T-helper 2 cell (primary cell): ENCODE data around the gene MYO16.
A peak's percentile ranks its signal among the peaks of the same experiment; 100 is the strongest.

Experiments
- DNase-seq, 5 experiments: peaks; one replicate each; pipeline versions ENCODE4 v3.0.0 to v3.0.0-alpha.2; 2012 to 2022

The MYO16 gene

DNA sequence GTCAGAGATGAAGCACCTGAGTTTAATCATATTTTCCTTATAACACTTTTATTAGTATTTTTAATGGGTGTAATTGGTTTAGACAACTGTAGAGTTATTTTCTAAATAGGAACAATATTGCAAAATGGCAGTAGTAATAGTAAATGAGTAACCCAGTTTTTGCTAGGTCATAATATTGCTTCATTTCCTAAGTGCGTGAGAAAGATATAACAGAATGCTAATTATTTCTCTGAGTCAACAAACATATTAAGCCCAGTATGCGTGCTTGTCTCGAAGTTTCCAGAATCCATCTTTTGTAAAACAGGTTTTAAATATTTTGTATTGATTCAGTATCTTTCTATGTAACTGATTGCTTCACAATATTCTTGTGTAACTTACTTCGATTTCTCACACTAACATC is 315.3 kb downstream of the MYO16 start:
- no peak for DNase-seq

- no peak for DNase-seq
These were observed 318.2 kb downstream of the MYO16 start for GRCh38 chr13:108947551-108948030.

GRCh38 chr13:108948251-108948671 is 318.9 kb downstream of the MYO16 start:
- no peak for DNase-seq

- DNase-seq, result no peak
These were observed 321.1 kb downstream of the MYO16 start for GRCh38 chr13:108950333-108951010.

DNA sequence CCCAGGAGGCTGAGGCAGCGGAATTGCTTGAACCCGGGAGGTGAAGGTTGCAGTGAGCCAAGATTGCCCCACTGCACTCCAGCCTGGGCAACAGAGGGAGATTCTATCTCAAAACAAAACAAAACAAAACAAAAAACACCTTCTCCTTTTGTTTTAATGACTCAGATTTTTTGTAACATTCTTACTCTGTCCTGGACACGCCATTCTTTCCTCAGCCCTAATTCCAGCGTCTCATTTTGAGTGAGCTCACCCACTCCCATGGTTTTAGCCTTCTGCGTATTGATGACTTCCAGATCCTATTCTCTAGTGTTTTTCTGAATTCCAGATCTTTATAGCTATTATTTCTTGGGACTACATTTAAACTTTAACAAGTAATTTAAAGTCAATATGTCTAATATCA is 326.3 kb downstream of the MYO16 start:
- no peak for DNase-seq

- DNase-seq, result no peak
These were observed 328.1 kb downstream of the MYO16 start for GRCh38 chr13:108957369-108958012.

DNA sequence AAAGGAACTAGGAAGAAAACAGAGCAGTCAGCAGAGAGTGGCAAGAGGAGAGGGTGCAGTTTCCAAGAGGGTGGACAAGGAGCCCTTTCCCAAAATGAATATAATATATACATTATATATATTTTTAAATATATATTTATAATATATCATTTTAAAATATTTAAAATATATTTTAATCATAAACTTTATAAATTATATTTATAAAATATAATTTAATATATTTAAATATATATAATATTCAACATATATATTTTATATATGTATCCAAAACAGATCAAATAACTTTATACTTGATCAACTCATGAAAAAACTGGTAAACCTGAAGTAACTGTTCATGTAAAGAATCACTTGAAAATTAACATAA is 328.6 kb downstream of the MYO16 start:
- no peak for DNase-seq

DNA sequence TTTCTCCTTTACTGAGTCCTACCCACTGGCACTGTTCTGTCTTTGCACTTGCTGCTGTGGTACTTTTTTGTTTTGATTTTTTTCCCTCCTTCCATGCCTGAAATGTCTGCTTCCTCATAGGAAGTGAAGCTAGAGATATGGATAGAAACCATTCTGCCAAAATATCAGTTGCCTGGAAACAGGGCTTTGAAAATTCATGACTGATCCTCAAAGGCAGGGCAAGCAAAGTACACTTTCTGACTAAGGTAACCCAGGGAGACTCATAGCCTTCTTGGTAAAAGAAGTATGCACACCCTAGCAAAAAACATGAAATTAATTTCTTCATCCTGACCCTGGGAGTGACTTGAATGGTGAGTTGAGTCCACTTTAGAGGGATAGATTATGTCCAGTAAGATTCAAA is 329.8 kb downstream of the MYO16 start:
- no peak for DNase-seq

GRCh38 chr13:108960006-108960405 is 330.6 kb downstream of the MYO16 start:
- no peak for DNase-seq

- DNase-seq, result peak in 2 of 5 experiments; percentile 20 to 50
These were observed 332.2 kb downstream of the MYO16 start for GRCh38 chr13:108961542-108962125.

GRCh38 chr13:108962654-108963053 is 333.2 kb downstream of the MYO16 start:
- DNase-seq, result peak in 1 of 5 experiments; percentile 20

- no peak for DNase-seq
These were observed 333.9 kb downstream of the MYO16 start for GRCh38 chr13:108963276-108963810.

GRCh38 chr13:108963846-108964600 is 334.6 kb downstream of the MYO16 start:
- DNase-seq, result no peak

DNA sequence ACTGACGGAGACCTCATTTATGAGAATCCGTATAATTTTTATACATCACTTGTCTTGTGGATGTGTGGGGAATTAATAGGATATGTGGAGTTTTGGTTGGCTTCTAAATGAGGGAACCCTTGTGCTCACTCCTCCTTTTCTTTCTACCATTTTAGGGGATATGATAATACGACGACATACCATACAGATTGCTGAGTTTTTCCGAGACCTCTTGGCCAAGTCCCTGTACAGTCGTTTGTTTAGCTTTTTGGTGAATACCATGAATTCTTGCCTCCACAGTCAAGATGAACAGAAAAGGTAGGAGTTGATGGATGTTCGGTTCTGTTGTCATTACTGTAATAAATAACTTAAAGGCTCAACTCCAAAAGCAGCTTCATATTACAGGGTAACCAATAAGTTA is 335.2 kb downstream of the MYO16 start:
- DNase-seq, result no peak

DNA sequence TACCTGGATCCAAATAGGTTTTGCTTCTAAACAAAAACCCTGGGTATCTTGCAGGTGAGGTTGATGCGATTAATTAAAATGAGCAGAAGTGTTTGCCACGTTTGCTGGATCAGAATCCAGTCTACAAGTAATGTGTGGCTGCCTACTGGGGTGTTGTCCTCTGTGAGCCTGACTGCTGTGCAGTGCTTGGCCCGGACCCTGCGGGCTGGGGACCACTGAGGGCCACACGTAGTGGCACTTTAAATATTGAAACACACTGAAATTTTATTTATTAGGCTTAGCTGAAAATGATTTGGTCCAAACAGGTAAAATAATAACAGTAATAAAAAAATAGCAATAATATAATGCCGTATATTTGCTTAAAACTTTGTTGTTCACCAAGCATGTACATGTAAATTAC is 338.0 kb downstream of the MYO16 start:
- no peak for DNase-seq

GRCh38 chr13:108968566-108968965 is 339.2 kb downstream of the MYO16 start:
- no peak for DNase-seq

DNA sequence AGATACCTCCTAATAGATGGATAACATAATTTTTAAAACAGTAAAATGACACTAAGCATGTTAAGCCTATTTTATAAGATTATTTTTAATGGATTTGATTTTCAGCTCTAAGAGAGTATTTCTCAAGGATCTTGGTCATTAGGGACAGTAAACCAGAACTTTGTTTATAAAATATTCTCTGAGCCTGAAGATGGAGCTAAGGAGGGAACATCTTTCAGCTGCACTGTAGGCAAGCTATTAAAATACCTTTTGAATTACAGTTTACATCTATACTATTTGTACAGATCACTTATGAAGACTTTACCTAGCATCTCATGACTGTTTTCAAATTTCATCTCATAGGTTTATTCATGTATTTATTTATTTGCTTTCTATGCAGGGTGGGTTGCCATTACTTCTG is 345.3 kb downstream of the MYO16 start:
- DNase-seq, result no peak

DNA sequence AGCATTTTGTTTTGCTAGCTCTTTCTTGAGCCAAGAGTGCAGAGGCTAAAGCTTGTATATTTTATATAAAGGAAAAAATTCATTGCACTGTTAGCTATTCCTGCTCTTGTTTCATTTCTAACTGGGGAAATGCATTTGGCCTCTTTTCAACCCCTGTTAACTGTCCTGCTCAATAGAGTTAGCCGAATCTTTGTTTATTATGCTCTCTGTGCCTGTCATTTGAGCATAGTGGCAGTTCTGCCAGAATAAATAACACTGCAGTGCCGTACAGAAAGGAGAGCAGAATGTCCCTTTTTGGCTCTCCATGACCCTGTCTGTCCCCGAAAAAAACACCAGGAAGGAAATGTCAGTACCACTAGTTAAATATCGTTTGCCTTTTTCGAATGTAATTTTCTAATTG is 350.8 kb downstream of the MYO16 start:
- no peak for DNase-seq

GRCh38 chr13:108981407-108981806 is 352.0 kb downstream of the MYO16 start:
- no peak for DNase-seq

- no peak for DNase-seq
These were observed 353.9 kb downstream of the MYO16 start for GRCh38 chr13:108983273-108983672.

GRCh38 chr13:108984251-108984920 is 355.0 kb downstream of the MYO16 start:
- no peak for DNase-seq

- DNase-seq, result no peak
These were observed 355.8 kb downstream of the MYO16 start for GRCh38 chr13:108985166-108985565.

DNA sequence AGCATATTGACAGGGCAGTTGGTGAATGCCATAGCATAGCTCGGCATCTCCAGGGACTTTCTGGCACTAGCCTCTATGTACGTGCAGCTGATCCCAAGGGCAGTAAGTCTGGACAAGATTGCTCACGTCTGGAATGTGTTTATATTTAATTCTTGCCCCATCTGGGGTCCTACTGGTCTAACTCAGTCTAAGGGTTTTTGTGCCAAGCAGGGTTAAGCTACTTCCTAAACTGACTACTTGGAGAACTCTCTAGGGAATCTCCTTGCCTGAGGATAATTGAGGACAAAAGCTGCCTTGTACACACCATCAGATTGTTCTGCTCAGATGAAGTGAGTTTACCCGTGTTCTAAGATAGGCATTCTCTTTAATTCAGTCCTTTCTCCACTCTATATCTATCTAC is 358.1 kb downstream of the MYO16 start:
- DNase-seq, result no peak
